Panc1 (cell line): ENCODE data around the gene NELFCD.

Experiments
- CTCF ChIP-seq: fragments of 450-650 bp; IDR thresholded peaks from 2 replicates; pipeline ENCODE4 v1.5.1; 2017; ENCODE audit warnings: mild to moderate bottlenecking
- POLR2AphosphoS5 ChIP-seq: IDR thresholded peaks from 2 replicates; pipeline ENCODE4 v1.6.1; 2012; ENCODE audit warnings: mild to moderate bottlenecking, low read depth, low read length, moderate library complexity
- SIN3A ChIP-seq: IDR thresholded peaks from 2 replicates; pipeline ENCODE4 v1.6.1; 2012; ENCODE audit warnings: low read depth, mild to moderate bottlenecking, low read length, moderate library complexity, borderline replicate concordance; ENCODE audit not compliant: insufficient read depth

- TF ChIP-seq SIN3A = no peak
- TF ChIP-seq POLR2AphosphoS5 = no peak
- no peak for TF ChIP-seq CTCF
Observed at GRCh38 chr20:58996226-58996611, 15.2 kb downstream of the NELFCD start.
